HAP-1 (cell line): ENCODE data around the gene ST3GAL2.
"Not testable (repeated sequence)": the region's sequence is repeated elsewhere in the genome, so short reads cannot be mapped to it uniquely, and the experiment has no call there.

Experiments used
- DNase-seq, 2 experiments: peaks; one replicate each; pipeline ENCODE4 v3.0.0-alpha.2; 2016 to 2020; ENCODE audit warnings: low spot score in 2 of 2
- H3K27me3 ChIP-seq: fragments of 250-450 bp; sonication (Bioruptor Pico); 2 replicates; pipeline ENCODE4 v1.5.1; 2020; ENCODE audit warnings: low read depth, mild to moderate bottlenecking, moderate library complexity
- H3K36me3 ChIP-seq: fragments of 250-450 bp; sonication (Bioruptor Pico); replicated peaks from 2 replicates; pipeline ENCODE4 v1.5.1; 2020; ENCODE audit warnings: mild to moderate bottlenecking
- H3K4me1 ChIP-seq: fragments of 250-450 bp; sonication (Bioruptor Pico); 2 replicates; pipeline ENCODE4 v1.5.1; 2020; ENCODE audit warnings: mild to moderate bottlenecking
- H3K4me3 ChIP-seq: fragments of 250-450 bp; sonication (Bioruptor Pico); 2 replicates; pipeline ENCODE4 v1.5.1; 2020; ENCODE audit warnings: mild to moderate bottlenecking, moderate library complexity
- H3K9me3 ChIP-seq: fragments of 250-450 bp; sonication (Bioruptor Pico); 2 replicates; pipeline ENCODE4 v1.5.1; 2020; ENCODE audit warnings: mild to moderate bottlenecking, moderate library complexity
- in situ Hi-C: fragments of 300-500 bp; cut with MboI; formaldehyde crosslinking; loops from 3 replicates; pipeline ENCODE4 v1.14.3; 2020; ENCODE audit warnings: low sequenced_read_pairs, inconsistent platforms, mixed read lengths

The ST3GAL2 gene

GRCh38 chr16:70455910-70456309, 17.0 kb upstream of the ST3GAL2 start:
- DNase-seq, result no peak
- Histone ChIP-seq H3K36me3 (no peaks in the 10 kb centered on the region; the same call in 1 of the 2 replicates), H3K9me3 (no peaks in the 10 kb centered on the region), H3K27me3 (no peaks in the 10 kb centered on the region), H3K4me3 (no peak overlapping the region), H3K4me1 (peaks cover 6% of the 10 kb centered on the region)
- in situ Hi-C loops, result no loop called here

- Histone ChIP-seq H3K4me1 (peaks cover 6% of the 10 kb centered on the region), H3K27me3 (no peaks in the 10 kb centered on the region), H3K36me3 (no peaks in the 10 kb centered on the region; the same call in 1 of the 2 replicates), H3K4me3 (peak within 1 kb of the TSS; percentile 90), H3K9me3 (no peaks in the 10 kb centered on the region)
- in situ Hi-C loops, result no loop called here
- peak; percentile 76 to 99 for DNase-seq
Measured at GRCh38 chr16:70454222-70455034, 15.5 kb upstream of the ST3GAL2 start, which contains the start of gene FCSK. Gene FCSK, plus strand, starts transcription at chr16:70454595. Its CDS starts 8,596 bp downstream, at chr16:70463191.

- peak; percentile 56 to 57 for DNase-seq
- Histone ChIP-seq H3K36me3 (no peaks in the 10 kb centered on the region; the same call in 1 of the 2 replicates), H3K4me1 (peaks cover 6% of the 10 kb centered on the region), H3K27me3 (no peaks in the 10 kb centered on the region), H3K9me3 (no peaks in the 10 kb centered on the region), H3K4me3 (peak overlapping the region; percentile 90)
- in situ Hi-C loops, result no loop called here
Measured at GRCh38 chr16:70453892-70454221, 15.0 kb upstream of the ST3GAL2 start.

GRCh38 chr16:70453117-70453891, 14.4 kb upstream of the ST3GAL2 start:
- Histone ChIP-seq H3K4me3 (peak overlapping the region; percentile 90), H3K9me3 (no peaks in the 10 kb centered on the region), H3K4me1 (peaks cover 6% of the 10 kb centered on the region), H3K27me3 (no peaks in the 10 kb centered on the region), H3K36me3 (no peaks in the 10 kb centered on the region; the same call in 1 of the 2 replicates)
- no peak for DNase-seq
- in situ Hi-C loops, result no loop called here

GRCh38 chr16:70451004-70451340, 12.1 kb upstream of the ST3GAL2 start:
- H3K36me3 ChIP-seq, H3K9me3 ChIP-seq, in situ Hi-C loops, H3K27me3 ChIP-seq, H3K4me3 ChIP-seq, DNase-seq: not testable (repeated sequence)
- H3K4me1 ChIP-seq, result peaks cover 11% of the 10 kb centered on the region

- H3K9me3 ChIP-seq, H3K27me3 ChIP-seq, H3K36me3 ChIP-seq, DNase-seq, H3K4me3 ChIP-seq, in situ Hi-C loops: not testable (repeated sequence)
- peaks cover 11% of the 10 kb centered on the region for H3K4me1 ChIP-seq
Measured at GRCh38 chr16:70450142-70451003, 11.5 kb upstream of the ST3GAL2 start.

- Histone ChIP-seq H3K27me3 (no peaks in the 10 kb centered on the region), H3K9me3 (no peaks in the 10 kb centered on the region), H3K36me3 (no peaks in the 10 kb centered on the region), H3K4me1 (peaks cover 5% of the 10 kb centered on the region; the same call in 1 of the 2 replicates), H3K4me3 (no peak overlapping the region)
- in situ Hi-C loops, result no loop called here
- DNase-seq, result no peak
Measured at GRCh38 chr16:70448075-70448474, 9.2 kb upstream of the ST3GAL2 start.

- in situ Hi-C loops, result no loop called here
- no peak overlapping the region for H3K4me3 ChIP-seq
- peaks cover 9% of the 10 kb centered on the region; the same call in 1 of the 2 replicates for H3K4me1 ChIP-seq
- no peaks in the 10 kb centered on the region for H3K36me3 ChIP-seq
- DNase-seq, result no peak
- no peaks in the 10 kb centered on the region for H3K9me3 ChIP-seq
- H3K27me3 ChIP-seq, result no peaks in the 10 kb centered on the region
Measured at GRCh38 chr16:70444249-70445063, 5.6 kb upstream of the ST3GAL2 start.

GRCh38 chr16:70442344-70442743, 3.4 kb upstream of the ST3GAL2 start:
- no peak for DNase-seq
- no peaks in the 10 kb centered on the region for H3K36me3 ChIP-seq
- H3K4me3 ChIP-seq, result no peak overlapping the region
- in situ Hi-C loops, result no loop called here
- H3K4me1 ChIP-seq, result peaks cover 16% of the 10 kb centered on the region
- no peaks in the 10 kb centered on the region for H3K27me3 ChIP-seq
- H3K9me3 ChIP-seq, result no peaks in the 10 kb centered on the region

GRCh38 chr16:70441406-70441990, 2.6 kb upstream of the ST3GAL2 start:
- Histone ChIP-seq H3K27me3 (no peaks in the 10 kb centered on the region), H3K9me3 (no peaks in the 10 kb centered on the region), H3K4me3 (no peak overlapping the region), H3K4me1 (peaks cover 15% of the 10 kb centered on the region), H3K36me3 (no peaks in the 10 kb centered on the region)
- in situ Hi-C loops, result no loop called here
- no peak for DNase-seq

- Histone ChIP-seq H3K27me3 (no peaks in the 10 kb centered on the region), H3K36me3 (no peaks in the 10 kb centered on the region), H3K4me3 (no peak overlapping the region), H3K9me3 (no peaks in the 10 kb centered on the region), H3K4me1 (peaks cover 17% of the 10 kb centered on the region)
- no peak for DNase-seq
- in situ Hi-C loops, result no loop called here
Measured at GRCh38 chr16:70440009-70440692, 1.3 kb upstream of the ST3GAL2 start.

- in situ Hi-C loops, result no loop called here
Measured at GRCh38 chr16:70438585-70438968, 323 bp downstream of the ST3GAL2 start.

More at GRCh38 chr16:70438585-70438968, 323 bp downstream of the ST3GAL2 start:
- peak in 1 of 2 experiments; percentile 58 for DNase-seq
- H3K36me3 ChIP-seq, result no peaks in the 10 kb centered on the region; the same call in 1 of the 2 replicates
- H3K4me3 ChIP-seq, result peak overlapping the region; percentile 58
- no peaks in the 10 kb centered on the region for H3K9me3 ChIP-seq
- peaks cover 17% of the 10 kb centered on the region for H3K4me1 ChIP-seq
- no peaks in the 10 kb centered on the region for H3K27me3 ChIP-seq
